GM23338 (cell line): ENCODE data around the gene PNPLA7. TPM values are rescaled to one million over a fixed set of nuclear protein-coding genes. Genes with fewer than 3 reads are reported as not detected.

Experiments used
- ATAC-seq: fragments of 200-7000 bp; cut with Tn5 transposase; 3 replicates; pipeline ENCODE4 v1.9.1; 2020
- DNase-seq: peaks from one replicate; pipeline ENCODE4 v3.0.0-alpha.2; 2015; ENCODE audit warnings: low spot score
- H2AFZ ChIP-seq: fragments of 200-600 bp; sonication (generic); 2 replicates; pipeline ENCODE4 v1.8.0; 2016; ENCODE audit warnings: antibody characterized with exemption, mild to moderate bottlenecking, moderate library complexity
- H3F3A ChIP-seq: fragments of 200-600 bp; sonication (generic); replicated peaks from 2 replicates; pipeline ENCODE4 v1.8.0; 2017; ENCODE audit warnings: antibody characterized with exemption, mixed run types, low read depth
- H3K27ac ChIP-seq: fragments of 200-600 bp; sonication (generic); 2 replicates; pipeline ENCODE4 v1.6.1; 2016; ENCODE audit warnings: low read depth
- H3K27me3 ChIP-seq: fragments of 200-600 bp; sonication (generic); 2 replicates; pipeline ENCODE4 v1.8.0; 2016; ENCODE audit warnings: mild to moderate bottlenecking, mixed run types, moderate library complexity; ENCODE audit not compliant: insufficient read depth
- H3K36me3 ChIP-seq: fragments of 200-600 bp; sonication (generic); 2 replicates; pipeline ENCODE4 v1.8.0; 2016; ENCODE audit warnings: mild to moderate bottlenecking; ENCODE audit not compliant: insufficient read depth
- H3K4me1 ChIP-seq: fragments of 200-600 bp; sonication (generic); 2 replicates; pipeline ENCODE4 v1.8.0; 2016; ENCODE audit warnings: mild to moderate bottlenecking, moderate library complexity; ENCODE audit not compliant: insufficient read depth
- H3K4me2 ChIP-seq: fragments of 200-600 bp; sonication (generic); 2 replicates; pipeline ENCODE4 v1.7.1; 2017; ENCODE audit warnings: mixed run types
- H3K4me3 ChIP-seq: fragments of 200-600 bp; sonication (generic); 2 replicates; pipeline ENCODE4 v1.6.1; 2016; ENCODE audit warnings: mixed run types
- H3K79me2 ChIP-seq: fragments of 200-600 bp; sonication (generic); replicated peaks from 2 replicates; pipeline ENCODE4 v1.8.0; 2017; ENCODE audit warnings: mild to moderate bottlenecking; ENCODE audit not compliant: insufficient read depth
- H3K9me2 ChIP-seq: fragments of 200-600 bp; sonication (generic); 2 replicates; pipeline ENCODE4 v1.8.0; 2017; ENCODE audit not compliant: insufficient read depth
- H4K20me1 ChIP-seq: fragments of 200-600 bp; sonication (generic); replicated peaks from 2 replicates; pipeline ENCODE4 v1.8.0; 2017; ENCODE audit warnings: mild to moderate bottlenecking; ENCODE audit not compliant: insufficient read depth
- H3K27ac Mint-ChIP-seq: 2 replicates; pipeline ENCODE4 v1.8.0; 2020; ENCODE audit warnings: inconsistent platforms, mild to moderate bottlenecking, moderate library complexity, mixed read lengths
- H3K27me3 Mint-ChIP-seq: 3 replicates; pipeline ENCODE4 v1.8.0; 2022; ENCODE audit warnings: low read depth, mild to moderate bottlenecking, moderate library complexity, mixed read lengths, inconsistent platforms; ENCODE audit not compliant: insufficient read depth, poor library complexity
- H3K36me3 Mint-ChIP-seq: 3 replicates; pipeline ENCODE4 v1.8.0; 2021; ENCODE audit warnings: low read depth, mild to moderate bottlenecking, inconsistent platforms, moderate library complexity, mixed read lengths
- H3K4me1 Mint-ChIP-seq: 3 replicates; pipeline ENCODE4 v1.8.0; 2020; ENCODE audit warnings: mild to moderate bottlenecking, inconsistent platforms, mixed read lengths
- H3K4me3 Mint-ChIP-seq: 3 replicates; pipeline ENCODE4 v1.8.0; 2021; ENCODE audit warnings: moderate library complexity, mild to moderate bottlenecking, inconsistent platforms, mixed read lengths
- H3K9me3 Mint-ChIP-seq: 3 replicates; pipeline ENCODE4 v1.8.0; 2020; ENCODE audit warnings: moderate library complexity, mild to moderate bottlenecking, inconsistent platforms, mixed read lengths
- CREB1 ChIP-seq: fragments of 250-450 bp; sonication (Bioruptor Pico); IDR thresholded peaks from 2 replicates; pipeline ENCODE4 v1.5.0; 2020; ENCODE audit warnings: low read depth, mild to moderate bottlenecking, moderate library complexity
- ETS1 ChIP-seq: IDR thresholded peaks from 2 replicates; pipeline ENCODE4 v1.6.1; 2016; ENCODE audit warnings: antibody characterized with exemption
- EZH2 ChIP-seq: fragments of 200-600 bp; sonication (generic); IDR thresholded peaks from one replicate; pipeline ENCODE4 v1.8.0; 2017; ENCODE audit warnings: antibody characterized with exemption, mild to moderate bottlenecking, low read depth; ENCODE audit not compliant: unreplicated experiment
- EZH2phosphoT487 ChIP-seq: fragments of 200-600 bp; sonication (generic); IDR thresholded peaks from one replicate; pipeline ENCODE4 v1.8.1; 2018; ENCODE audit warnings: antibody characterized with exemption; ENCODE audit not compliant: unreplicated experiment
- JUNB ChIP-seq: IDR thresholded peaks from one replicate; pipeline ENCODE4 v1.6.1; 2016; ENCODE audit warnings: antibody characterized with exemption; ENCODE audit not compliant: unreplicated experiment
- NANOG ChIP-seq: IDR thresholded peaks from 2 replicates; pipeline ENCODE4 v1.6.1; 2016; ENCODE audit warnings: antibody characterized with exemption, borderline replicate concordance
- POLR2AphosphoS5 ChIP-seq: IDR thresholded peaks from 2 replicates; pipeline ENCODE4 v1.6.1; 2016; ENCODE audit warnings: antibody characterized with exemption, low read depth
- REST ChIP-seq: IDR thresholded peaks from one replicate; pipeline ENCODE4 v1.6.1; 2018; ENCODE audit warnings: antibody characterized with exemption; ENCODE audit not compliant: unreplicated experiment
- STAT1 ChIP-seq: IDR thresholded peaks from one replicate; pipeline ENCODE4 v1.6.1; 2016; ENCODE audit warnings: antibody characterized with exemption; ENCODE audit not compliant: unreplicated experiment
- ZNF114 ChIP-seq: fragments of 250-450 bp; sonication (Bioruptor Pico); IDR thresholded peaks from 2 replicates; pipeline ENCODE4 v1.5.0; 2020; ENCODE audit warnings: mild to moderate bottlenecking, moderate library complexity
- ZNF331 ChIP-seq: fragments of 250-450 bp; sonication (Bioruptor Pico); IDR thresholded peaks from 2 replicates; pipeline ENCODE4 v1.5.0; 2020; ENCODE audit warnings: low read depth, mild to moderate bottlenecking, moderate library complexity
- ZNF462 ChIP-seq: fragments of 250-450 bp; sonication (Bioruptor Pico); IDR thresholded peaks from 2 replicates; pipeline ENCODE4 v1.5.0; 2020; ENCODE audit warnings: mild to moderate bottlenecking, moderate library complexity
- polyA plus RNA-seq: library from polyadenylated mRNA; unstranded; fragments of >200 nt; fragmentation: Nextera tagmentation; extraction: Ambion mirVana; gene quantifications from 2 replicates; pipeline ENCODE4 v1.2.1, GENCODE V29; 2016
- total RNA-seq: library from RNA; depleted of rRNA; stranded (reverse); fragments of >200 nt; shearing (Covaris generic); gene quantifications from 2 replicates; pipeline ENCODE4 v1.2.3, GENCODE V29; 2014
- TF ChIP-seq, protein P1 (sequence below), 2 experiments: fragments of 200-600 bp in 1 of 2; sonication (generic) in 1 of 2; conservative IDR thresholded peaks; 2 replicates each; pipeline versions ENCODE4 v1.5.1 to v1.6.1; 2016 to 2017; ENCODE audit warnings: antibody characterized with exemption in 2 of 2, low read depth in 2 of 2, mild to moderate bottlenecking in 2 of 2, moderate library complexity in 1 of 2

Gene PNPLA7
- total and polyA plus RNA-seq, 2 experiments from 2014 or later = 0.45 to 0.80 TPM

GRCh38 chr9:137426018-137426681, 124.1 kb downstream of the PNPLA7 start:
- Mint-ChIP-seq H3K4me1 (peaks cover 4% of the 10 kb centered on the region; the same call in 2 of the 3 replicates), H3K4me3 (no peak overlapping the region)

More at GRCh38 chr9:137426018-137426681, 124.1 kb downstream of the PNPLA7 start:
- H3K36me3 ChIP-seq = no peaks in the 10 kb centered on the region
- H3K4me1 ChIP-seq = peaks cover 6% of the 10 kb centered on the region
- H3K9me2 ChIP-seq = no peaks in the 10 kb centered on the region
- no peaks in the 10 kb centered on the region; the same call in 2 of the 3 replicates for H3K36me3 Mint-ChIP-seq
- peaks cover 9% of the 10 kb centered on the region for H3K27me3 ChIP-seq
- H3K27me3 Mint-ChIP-seq = peaks cover 10% of the 10 kb centered on the region
- H3F3A ChIP-seq = no peaks in the 10 kb centered on the region; the same call in 1 of the 2 replicates
- peaks cover 12% of the 10 kb centered on the region for H3K79me2 ChIP-seq
- no peak overlapping the region for H3K4me2 ChIP-seq
- no peaks in the 10 kb centered on the region; the same call in 2 of the 3 replicates for H3K9me3 Mint-ChIP-seq
- no peaks in the 10 kb centered on the region; the same call in 1 of the 2 replicates for H4K20me1 ChIP-seq
- no peak overlapping the region for H3K27ac ChIP-seq
- no peak for ATAC-seq
- no peak for DNase-seq
- TF ChIP-seq POLR2AphosphoS5 (no peak), REST (no peak), JUNB (no peak), ZNF462 (CRISPR knock-in tag) (no peak), EZH2 (no peak), CREB1 (no peak), NANOG (no peak), ZNF331 (CRISPR knock-in tag) (no peak), ZNF114 (no peak), EZH2phosphoT487 (no peak), ETS1 (no peak), STAT1 (no peak)
- TF ChIP-seq, protein P1, sequence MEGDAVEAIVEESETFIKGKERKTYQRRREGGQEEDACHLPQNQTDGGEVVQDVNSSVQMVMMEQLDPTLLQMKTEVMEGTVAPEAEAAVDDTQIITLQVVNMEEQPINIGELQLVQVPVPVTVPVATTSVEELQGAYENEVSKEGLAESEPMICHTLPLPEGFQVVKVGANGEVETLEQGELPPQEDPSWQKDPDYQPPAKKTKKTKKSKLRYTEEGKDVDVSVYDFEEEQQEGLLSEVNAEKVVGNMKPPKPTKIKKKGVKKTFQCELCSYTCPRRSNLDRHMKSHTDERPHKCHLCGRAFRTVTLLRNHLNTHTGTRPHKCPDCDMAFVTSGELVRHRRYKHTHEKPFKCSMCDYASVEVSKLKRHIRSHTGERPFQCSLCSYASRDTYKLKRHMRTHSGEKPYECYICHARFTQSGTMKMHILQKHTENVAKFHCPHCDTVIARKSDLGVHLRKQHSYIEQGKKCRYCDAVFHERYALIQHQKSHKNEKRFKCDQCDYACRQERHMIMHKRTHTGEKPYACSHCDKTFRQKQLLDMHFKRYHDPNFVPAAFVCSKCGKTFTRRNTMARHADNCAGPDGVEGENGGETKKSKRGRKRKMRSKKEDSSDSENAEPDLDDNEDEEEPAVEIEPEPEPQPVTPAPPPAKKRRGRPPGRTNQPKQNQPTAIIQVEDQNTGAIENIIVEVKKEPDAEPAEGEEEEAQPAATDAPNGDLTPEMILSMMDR (conservative IDR thresholded peaks at IDR 0.05; ENCODE audit: low read depth in 2 of 2) = no peak
- no peak overlapping the region for H3K27ac Mint-ChIP-seq
- no peak overlapping the region for H3K4me3 ChIP-seq
- H2AFZ ChIP-seq = no peak overlapping the region
